NCI-H146 (cell line): ENCODE results near the gene SCAANT1.

Experiments used
- DNase-seq: peaks from one replicate; lab custom pipeline; 2025; lab: John Stamatoyannopoulos, UW

Gene SCAANT1

GRCh38 chr3:63911873-63912767, at the start of gene SCAANT1:
TSS of gene SCAANT1 (minus strand) at chr3:63912383.
- peak; percentile 81 for DNase-seq

- DNase-seq, result peak; percentile 41
Observed at GRCh38 chr3:63961891-63962290, 49.7 kb upstream of the SCAANT1 start.

GRCh38 chr3:63960048-63960711, 48.0 kb upstream of the SCAANT1 start:
- DNase-seq, result peak; percentile 20

GRCh38 chr3:63959146-63959545, 47.0 kb upstream of the SCAANT1 start:
- no peak for DNase-seq

- DNase-seq, result no peak
Observed at GRCh38 chr3:63955830-63956545, 43.8 kb upstream of the SCAANT1 start.

GRCh38 chr3:63955036-63955650, 43.0 kb upstream of the SCAANT1 start:
- DNase-seq, result no peak

GRCh38 chr3:63954182-63954581, 42.0 kb upstream of the SCAANT1 start:
- DNase-seq, result no peak

GRCh38 chr3:63952248-63952594, 40.0 kb upstream of the SCAANT1 start:
- DNase-seq, result no peak

GRCh38 chr3:63951492-63952247, 39.5 kb upstream of the SCAANT1 start:
- no peak for DNase-seq

GRCh38 chr3:63950698-63951097, 38.5 kb upstream of the SCAANT1 start:
- no peak for DNase-seq

GRCh38 chr3:63949005-63949404, 36.8 kb upstream of the SCAANT1 start:
- DNase-seq, result no peak

GRCh38 chr3:63947594-63947993, 35.4 kb upstream of the SCAANT1 start:
- DNase-seq, result no peak

- no peak for DNase-seq
Observed at GRCh38 chr3:63946753-63947152, 34.6 kb upstream of the SCAANT1 start.

- no peak for DNase-seq
Observed at GRCh38 chr3:63945558-63946096, 33.4 kb upstream of the SCAANT1 start.

GRCh38 chr3:63943678-63944077, 31.5 kb upstream of the SCAANT1 start:
- no peak for DNase-seq

GRCh38 chr3:63942528-63942927, 30.3 kb upstream of the SCAANT1 start:
- no peak for DNase-seq

- no peak for DNase-seq
Observed at GRCh38 chr3:63940389-63940757, 28.2 kb upstream of the SCAANT1 start.

GRCh38 chr3:63937661-63938651, 25.8 kb upstream of the SCAANT1 start:
- no peak for DNase-seq

- peak; percentile 6 for DNase-seq
Observed at GRCh38 chr3:63936925-63937324, 24.7 kb upstream of the SCAANT1 start.
